Measurements from ENCODE around the gene EIF2S3.

- no peak for TF ChIP-seq ARNTL (CRISPR knock-in tag; IDR thresholded peaks at IDR 0.05; ENCODE audit: borderline replicate concordance, low read depth)
- TF ChIP-seq ZFP3 (CRISPR knock-in tag; IDR thresholded peaks at IDR 0.05) = no peak
Observed at GRCh38 chrX:24113181-24113580, 58.4 kb downstream of the EIF2S3 start.

All from SK-N-SH treated with all-trans-retinoic acid at 6 μM for 48 hours (cell line).